ENCODE data around the gene GZMM.

Gene GZMM

DNA sequence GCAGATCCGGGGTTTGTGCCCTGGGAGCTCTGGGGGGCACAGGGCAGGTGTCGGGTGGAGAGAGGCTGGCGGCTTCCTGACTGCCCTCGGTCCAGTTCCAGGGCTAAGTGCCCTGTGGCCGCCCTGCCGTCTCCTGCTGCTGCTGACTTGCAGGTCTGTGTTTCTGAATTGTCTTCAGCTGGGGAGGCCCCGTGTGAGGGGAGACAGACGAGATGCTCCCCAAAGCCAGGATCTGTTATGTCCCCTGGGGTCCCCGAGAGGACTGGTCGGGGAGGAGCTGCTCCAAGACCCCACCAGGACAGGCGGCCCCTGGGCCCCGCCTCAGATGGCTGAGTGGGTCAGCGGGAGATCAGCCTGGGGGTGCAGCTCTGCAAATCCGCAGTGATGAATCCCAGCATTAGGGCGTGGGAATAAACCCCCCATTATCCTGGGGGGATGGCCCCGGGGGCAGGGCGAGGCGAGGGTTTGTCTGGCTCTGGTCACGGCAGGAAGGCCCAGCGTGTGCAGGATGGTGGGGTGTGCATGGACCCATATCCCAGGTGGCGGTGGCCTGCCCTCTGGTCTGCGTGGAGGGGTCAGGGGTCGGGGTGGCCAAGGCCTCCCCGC, 50.5 kb downstream of the GZMM start:
- no peak overlapping the region for H3K4me3 ChIP-seq (ENCODE audit: low read depth, low read length)
- no peak for DNase-seq (ENCODE audit: low read depth)
- TF ChIP-seq, protein P1, sequence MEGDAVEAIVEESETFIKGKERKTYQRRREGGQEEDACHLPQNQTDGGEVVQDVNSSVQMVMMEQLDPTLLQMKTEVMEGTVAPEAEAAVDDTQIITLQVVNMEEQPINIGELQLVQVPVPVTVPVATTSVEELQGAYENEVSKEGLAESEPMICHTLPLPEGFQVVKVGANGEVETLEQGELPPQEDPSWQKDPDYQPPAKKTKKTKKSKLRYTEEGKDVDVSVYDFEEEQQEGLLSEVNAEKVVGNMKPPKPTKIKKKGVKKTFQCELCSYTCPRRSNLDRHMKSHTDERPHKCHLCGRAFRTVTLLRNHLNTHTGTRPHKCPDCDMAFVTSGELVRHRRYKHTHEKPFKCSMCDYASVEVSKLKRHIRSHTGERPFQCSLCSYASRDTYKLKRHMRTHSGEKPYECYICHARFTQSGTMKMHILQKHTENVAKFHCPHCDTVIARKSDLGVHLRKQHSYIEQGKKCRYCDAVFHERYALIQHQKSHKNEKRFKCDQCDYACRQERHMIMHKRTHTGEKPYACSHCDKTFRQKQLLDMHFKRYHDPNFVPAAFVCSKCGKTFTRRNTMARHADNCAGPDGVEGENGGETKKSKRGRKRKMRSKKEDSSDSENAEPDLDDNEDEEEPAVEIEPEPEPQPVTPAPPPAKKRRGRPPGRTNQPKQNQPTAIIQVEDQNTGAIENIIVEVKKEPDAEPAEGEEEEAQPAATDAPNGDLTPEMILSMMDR (IDR thresholded peaks at IDR 0.05; ENCODE audit: insufficient read depth, low read depth, low read length, missing control alignments) = no peak

DNA sequence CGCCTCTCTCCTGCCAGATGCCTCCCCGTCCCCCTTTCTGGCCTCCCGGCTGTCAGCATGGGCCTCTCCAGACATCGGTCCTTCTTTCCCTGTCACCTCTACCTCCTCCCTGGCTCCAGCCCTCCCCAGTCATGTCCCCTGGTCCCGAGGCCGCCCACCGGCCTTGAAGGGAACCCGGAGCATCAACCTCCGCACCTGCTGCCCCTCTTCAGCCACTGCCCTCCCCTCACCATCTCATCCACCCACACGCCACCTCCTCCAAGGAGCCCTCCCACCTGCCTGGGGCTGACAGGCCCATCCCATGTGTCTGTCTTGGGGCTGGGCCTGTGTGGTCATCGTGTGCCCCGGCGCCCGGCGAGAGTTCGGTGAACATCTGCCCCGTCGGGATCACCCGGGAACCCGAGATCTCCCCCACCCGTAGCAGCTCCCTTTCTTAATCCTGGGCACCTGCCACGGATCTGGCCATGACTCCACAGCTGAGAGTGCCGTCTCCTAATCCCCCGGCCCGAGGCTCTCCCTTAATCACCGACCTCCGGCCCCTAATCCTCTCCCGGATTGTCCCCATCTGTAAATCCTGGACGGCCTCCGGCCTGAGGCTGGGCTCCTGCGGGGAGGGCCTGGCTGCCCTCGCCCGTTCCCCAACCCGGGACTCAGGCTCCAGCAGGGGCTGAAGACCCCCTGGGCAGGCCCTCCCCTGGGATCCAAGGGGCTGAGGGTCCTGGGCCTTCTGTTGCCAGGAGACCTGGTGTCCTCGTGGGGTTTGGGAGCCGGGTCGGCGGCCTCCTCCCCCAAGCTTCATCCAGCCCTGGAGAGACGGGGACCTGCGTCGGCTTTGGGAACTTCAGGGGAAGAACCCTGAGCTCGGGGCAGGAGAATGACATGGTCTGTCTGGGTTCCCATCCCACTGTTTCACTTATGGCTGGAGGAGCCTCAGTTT, 51.7 kb downstream of the GZMM start:
- TF ChIP-seq, protein P1 (IDR thresholded peaks at IDR 0.05; ENCODE audit: insufficient read depth, low read depth, low read length, missing control alignments) = no peak
- H3K4me3 ChIP-seq (ENCODE audit: low read depth, low read length) = no peak overlapping the region
- DNase-seq (ENCODE audit: low read depth) = no peak

DNA sequence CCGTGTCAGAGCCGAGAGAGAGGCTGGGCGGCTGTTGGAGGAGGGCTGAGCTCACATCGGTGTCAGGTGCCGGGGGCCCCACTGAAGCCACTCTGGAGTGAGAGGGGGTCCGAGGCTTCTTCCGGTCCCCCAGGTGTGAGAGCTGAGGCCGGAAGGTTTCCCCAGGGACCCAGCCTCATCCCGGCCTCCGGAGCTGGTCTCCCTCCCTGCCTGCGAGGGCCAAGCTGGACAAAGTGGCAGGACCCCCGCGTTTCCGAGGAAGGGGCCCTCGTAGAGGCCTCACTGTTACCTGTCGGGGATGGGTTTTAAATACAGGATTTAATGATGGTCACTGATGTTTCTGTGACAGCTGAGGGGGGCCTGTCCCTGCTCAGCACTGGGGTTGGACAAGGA, 52.4 kb downstream of the GZMM start:
- DNase-seq (ENCODE audit: low read depth) = no peak
- TF ChIP-seq, protein P1 (IDR thresholded peaks at IDR 0.05; ENCODE audit: insufficient read depth, low read depth, low read length, missing control alignments) = no peak
- no peak overlapping the region for H3K4me3 ChIP-seq (ENCODE audit: low read depth, low read length)

DNA sequence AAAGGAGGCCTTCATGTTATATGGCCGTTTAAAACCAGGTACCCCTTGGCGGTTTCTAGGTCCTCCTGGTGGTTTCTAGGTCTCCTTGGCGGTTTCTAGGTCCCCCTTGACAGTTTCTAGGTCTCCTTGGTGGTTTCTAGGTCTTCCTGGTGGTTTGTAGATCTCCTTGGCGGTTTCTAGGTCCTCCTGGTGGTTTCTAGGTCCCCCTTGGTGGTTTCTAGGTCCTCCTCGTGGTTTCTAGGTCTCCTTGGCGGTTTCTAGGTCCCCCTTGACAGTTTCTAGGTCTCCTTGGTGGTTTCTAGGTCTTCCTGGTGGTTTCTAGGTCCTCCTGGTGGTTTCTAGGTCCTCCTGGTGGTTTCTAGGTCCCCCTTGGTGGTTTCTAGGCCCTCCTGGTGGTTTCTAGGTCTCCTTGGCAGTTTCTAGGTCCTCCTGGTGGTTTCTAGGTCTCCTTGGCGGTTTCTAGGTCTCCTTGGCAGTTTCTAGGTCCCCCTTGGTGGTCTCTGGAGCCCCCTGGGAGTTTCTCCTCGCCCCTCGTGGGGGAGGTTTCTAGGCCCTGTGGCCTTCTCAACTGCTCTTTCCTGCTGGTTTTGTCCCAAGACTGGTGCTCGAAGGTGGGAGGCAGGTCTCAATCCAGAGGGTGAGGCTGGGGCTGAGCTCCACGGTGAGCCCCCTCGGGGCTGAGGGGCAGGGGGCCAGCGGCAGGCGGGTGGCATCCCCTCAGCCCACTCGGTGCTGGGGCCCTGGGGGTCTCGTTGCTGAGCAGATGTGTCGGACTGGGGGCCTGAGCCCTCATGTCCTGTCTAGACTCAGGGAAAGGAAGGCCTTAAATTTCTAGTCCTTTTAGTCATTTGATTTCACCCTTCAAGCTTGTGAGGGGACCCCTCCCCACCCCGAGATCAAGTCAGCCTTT, 53.8 kb downstream of the GZMM start:
- no peak for DNase-seq (ENCODE audit: low read depth)
- TF ChIP-seq, protein P1 (IDR thresholded peaks at IDR 0.05; ENCODE audit: insufficient read depth, low read depth, low read length, missing control alignments) = no peak
- no peak overlapping the region for H3K4me3 ChIP-seq (ENCODE audit: low read depth, low read length)

Measured in GM12865 (cell line).